ENCODE measurements around the gene DBI. TPM values are rescaled to one million over a fixed set of nuclear protein-coding genes. Genes with fewer than 3 reads are reported as not detected.
A peak's percentile ranks its signal among the peaks of the same experiment; 100 is the strongest.

The DBI gene
- total and polyA plus RNA-seq, 2 of the 13 experiments (the other 11 are each of a cell fraction or from before 2014, with no cell fraction given): 330 to 659 TPM

DNA sequence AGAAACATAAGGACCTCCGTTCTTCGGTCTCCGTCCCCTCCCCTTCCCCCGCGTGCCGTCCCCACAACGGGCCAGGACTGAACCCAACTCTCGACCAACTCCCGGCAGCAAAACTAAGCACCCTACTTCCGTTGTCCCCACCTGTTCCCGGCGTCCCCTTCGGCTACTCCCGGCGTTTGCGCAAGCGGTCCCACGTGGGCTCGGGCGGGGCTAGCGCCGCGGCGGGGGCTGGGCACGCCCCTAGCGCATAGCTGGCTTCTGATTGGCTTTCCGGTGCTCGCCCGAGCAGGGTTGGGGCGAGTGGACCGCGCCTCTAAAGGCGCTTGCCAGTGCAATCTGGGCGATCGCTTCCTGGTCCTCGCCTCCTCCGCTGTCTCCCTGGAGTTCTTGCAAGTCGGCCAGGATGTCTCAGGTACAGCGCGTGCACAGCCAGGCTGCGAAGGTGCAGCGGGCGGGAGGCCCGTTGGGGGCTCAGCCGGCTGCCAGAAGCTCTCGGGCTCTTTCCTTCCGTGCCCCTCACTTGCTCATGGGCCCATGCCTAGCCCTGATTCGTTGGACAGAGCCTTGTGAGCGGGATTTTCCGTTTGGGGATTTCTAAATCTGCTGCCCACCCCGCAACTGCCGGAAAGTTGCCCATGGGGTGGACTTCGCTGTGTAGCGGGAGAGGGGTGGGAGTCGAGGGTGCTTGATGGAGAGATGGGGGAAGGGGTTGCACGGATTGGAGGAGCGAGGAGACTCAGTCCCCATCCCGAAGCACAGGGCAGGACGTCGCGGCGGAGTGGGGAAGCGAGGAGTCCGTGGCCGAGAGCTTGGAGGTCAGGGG is at the start of gene DBI, which contains the start of gene C2orf76 (continued):
- TF ChIP-seq, protein P1, sequence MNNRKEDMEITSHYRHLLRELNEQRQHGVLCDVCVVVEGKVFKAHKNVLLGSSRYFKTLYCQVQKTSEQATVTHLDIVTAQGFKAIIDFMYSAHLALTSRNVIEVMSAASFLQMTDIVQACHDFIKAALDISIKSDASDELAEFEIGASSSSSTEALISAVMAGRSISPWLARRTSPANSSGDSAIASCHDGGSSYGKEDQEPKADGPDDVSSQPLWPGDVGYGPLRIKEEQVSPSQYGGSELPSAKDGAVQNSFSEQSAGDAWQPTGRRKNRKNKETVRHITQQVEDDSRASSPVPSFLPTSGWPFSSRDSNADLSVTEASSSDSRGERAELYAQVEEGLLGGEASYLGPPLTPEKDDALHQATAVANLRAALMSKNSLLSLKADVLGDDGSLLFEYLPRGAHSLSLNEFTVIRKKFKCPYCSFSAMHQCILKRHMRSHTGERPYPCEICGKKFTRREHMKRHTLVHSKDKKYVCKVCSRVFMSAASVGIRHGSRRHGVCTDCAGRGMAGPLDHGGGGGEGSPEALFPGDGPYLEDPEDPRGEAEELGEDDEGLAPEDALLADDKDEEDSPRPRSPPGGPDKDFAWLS (CRISPR knock-in tag; IDR thresholded peaks at IDR 0.05; ENCODE audit: borderline replicate concordance): no peak
- TF ChIP-seq ZSCAN12 (CRISPR knock-in tag; IDR thresholded peaks at IDR 0.05) (peak; percentile 60; the same call in 1 of the 2 replicates), CBX5 (CRISPR knock-in tag; IDR thresholded peaks at IDR 0.05; ENCODE audit: borderline replicate concordance) (peak; percentile 90; the same call in 1 of the 2 replicates), ISL2 (CRISPR knock-in tag; IDR thresholded peaks at IDR 0.05) (peak; percentile 83), NCOA2 (CRISPR knock-in tag; IDR thresholded peaks at IDR 0.05) (peak; percentile 82), RARG (CRISPR knock-in tag; IDR thresholded peaks at IDR 0.05; ENCODE audit: low read depth) (no peak), GPN1 (CRISPR knock-in tag; IDR thresholded peaks at IDR 0.05; ENCODE audit: borderline replicate concordance) (0 out of 2 replicates have a peak, but pooled peaks have one; percentile 18), HMGA1 (CRISPR knock-in tag; conservative IDR thresholded peaks at IDR 0.05) (no peak), FOXA1 (IDR thresholded peaks at IDR 0.05) (no peak), FOXA1 (CRISPR knock-in tag; IDR thresholded peaks at IDR 0.05) (peak; percentile 59), ZNF30 (CRISPR knock-in tag; IDR thresholded peaks at IDR 0.05) (no peak), WIZ (CRISPR knock-in tag; IDR thresholded peaks at IDR 0.05) (peak; percentile 68), IRF2 (CRISPR knock-in tag; IDR thresholded peaks at IDR 0.05) (peak; percentile 95), ARID2 (CRISPR knock-in tag; IDR thresholded peaks at IDR 0.05; ENCODE audit: borderline replicate concordance) (peak; percentile 90; the same call in 1 of the 2 replicates), ZFAT (CRISPR knock-in tag; conservative IDR thresholded peaks at IDR 0.05) (no peak), NFIC (IDR thresholded peaks at IDR 0.05; ENCODE audit: low read length) (peak; percentile 61; the same call in 1 of the 2 replicates), SMARCE1 (IDR thresholded peaks at IDR 0.05; ENCODE audit: borderline replicate concordance) (no peak), ZNF253 (CRISPR knock-in tag; IDR thresholded peaks at IDR 0.05; ENCODE audit: borderline replicate concordance) (no peak), MTA3 (CRISPR knock-in tag; IDR thresholded peaks at IDR 0.05) (no peak), ZNF329 (CRISPR knock-in tag; IDR thresholded peaks at IDR 0.05; ENCODE audit: low read depth) (peak; percentile 89)
- TF ChIP-seq, protein P2, sequence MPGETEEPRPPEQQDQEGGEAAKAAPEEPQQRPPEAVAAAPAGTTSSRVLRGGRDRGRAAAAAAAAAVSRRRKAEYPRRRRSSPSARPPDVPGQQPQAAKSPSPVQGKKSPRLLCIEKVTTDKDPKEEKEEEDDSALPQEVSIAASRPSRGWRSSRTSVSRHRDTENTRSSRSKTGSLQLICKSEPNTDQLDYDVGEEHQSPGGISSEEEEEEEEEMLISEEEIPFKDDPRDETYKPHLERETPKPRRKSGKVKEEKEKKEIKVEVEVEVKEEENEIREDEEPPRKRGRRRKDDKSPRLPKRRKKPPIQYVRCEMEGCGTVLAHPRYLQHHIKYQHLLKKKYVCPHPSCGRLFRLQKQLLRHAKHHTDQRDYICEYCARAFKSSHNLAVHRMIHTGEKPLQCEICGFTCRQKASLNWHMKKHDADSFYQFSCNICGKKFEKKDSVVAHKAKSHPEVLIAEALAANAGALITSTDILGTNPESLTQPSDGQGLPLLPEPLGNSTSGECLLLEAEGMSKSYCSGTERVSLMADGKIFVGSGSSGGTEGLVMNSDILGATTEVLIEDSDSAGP (CRISPR knock-in tag; IDR thresholded peaks at IDR 0.05; ENCODE audit: borderline replicate concordance): peak; percentile 86; the same call in 1 of the 2 replicates
- TF ChIP-seq, protein P3, sequence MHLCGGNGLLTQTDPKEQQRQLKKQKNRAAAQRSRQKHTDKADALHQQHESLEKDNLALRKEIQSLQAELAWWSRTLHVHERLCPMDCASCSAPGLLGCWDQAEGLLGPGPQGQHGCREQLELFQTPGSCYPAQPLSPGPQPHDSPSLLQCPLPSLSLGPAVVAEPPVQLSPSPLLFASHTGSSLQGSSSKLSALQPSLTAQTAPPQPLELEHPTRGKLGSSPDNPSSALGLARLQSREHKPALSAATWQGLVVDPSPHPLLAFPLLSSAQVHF (CRISPR knock-in tag; IDR thresholded peaks at IDR 0.05): peak; percentile 88; the same call in 1 of the 2 replicates
- TF ChIP-seq, protein P4, sequence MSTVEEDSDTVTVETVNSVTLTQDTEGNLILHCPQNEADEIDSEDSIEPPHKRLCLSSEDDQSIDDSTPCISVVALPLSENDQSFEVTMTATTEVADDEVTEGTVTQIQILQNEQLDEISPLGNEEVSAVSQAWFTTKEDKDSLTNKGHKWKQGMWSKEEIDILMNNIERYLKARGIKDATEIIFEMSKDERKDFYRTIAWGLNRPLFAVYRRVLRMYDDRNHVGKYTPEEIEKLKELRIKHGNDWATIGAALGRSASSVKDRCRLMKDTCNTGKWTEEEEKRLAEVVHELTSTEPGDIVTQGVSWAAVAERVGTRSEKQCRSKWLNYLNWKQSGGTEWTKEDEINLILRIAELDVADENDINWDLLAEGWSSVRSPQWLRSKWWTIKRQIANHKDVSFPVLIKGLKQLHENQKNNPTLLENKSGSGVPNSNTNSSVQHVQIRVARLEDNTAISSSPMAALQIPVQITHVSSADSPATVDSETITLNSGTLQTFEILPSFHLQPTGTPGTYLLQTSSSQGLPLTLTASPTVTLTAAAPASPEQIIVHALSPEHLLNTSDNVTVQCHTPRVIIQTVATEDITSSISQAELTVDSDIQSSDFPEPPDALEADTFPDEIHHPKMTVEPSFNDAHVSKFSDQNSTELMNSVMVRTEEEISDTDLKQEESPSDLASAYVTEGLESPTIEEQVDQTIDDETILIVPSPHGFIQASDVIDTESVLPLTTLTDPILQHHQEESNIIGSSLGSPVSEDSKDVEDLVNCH (CRISPR knock-in tag; IDR thresholded peaks at IDR 0.05): no peak

Measured in HepG2 (cell line).